ENCODE results near the gene C9orf43.
"Not testable (repeated sequence)": the region's sequence is repeated elsewhere in the genome, so short reads cannot be mapped to it uniquely, and the experiment has no call there.

Gene C9orf43

DNA sequence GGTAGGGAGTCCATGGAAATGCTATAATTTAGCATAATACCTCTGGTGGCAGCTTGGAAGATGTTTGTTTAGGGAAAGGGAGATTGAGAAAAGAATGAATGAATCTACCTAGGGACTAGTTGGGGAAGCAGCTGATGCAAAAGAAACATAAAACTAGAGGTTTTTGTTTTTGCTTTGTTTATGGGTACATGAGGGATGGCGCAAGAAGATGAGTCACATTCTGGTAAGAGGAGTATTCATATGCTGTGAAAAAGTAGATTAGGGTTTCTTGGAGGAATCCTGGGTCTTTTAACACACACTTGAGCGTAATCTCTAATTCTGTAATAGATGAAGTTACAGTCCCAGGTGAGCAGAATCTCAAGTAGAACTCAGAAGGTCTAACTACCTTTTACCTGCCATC, 17.1 kb downstream of the C9orf43 start:
- Mint-ChIP-seq H3K4me1 (no peaks in the 10 kb centered on the region), H3K27ac (no peak overlapping the region), H3K4me3 (no peak overlapping the region), H3K9me3 (no peaks in the 10 kb centered on the region), H3K27me3 (peaks cover 17% of the 10 kb centered on the region)
- ATAC-seq, result no peak
- DNase-seq, result no peak

- no peak for ATAC-seq
- Mint-ChIP-seq H3K4me1 (no peaks in the 10 kb centered on the region), H3K27ac (no peak overlapping the region), H3K4me3 (no peak overlapping the region), H3K27me3 (peaks cover 17% of the 10 kb centered on the region), H3K9me3 (no peaks in the 10 kb centered on the region)
- no peak for DNase-seq
Measured at GRCh38 chr9:113428062-113428615, 17.6 kb downstream of the C9orf43 start.

- no peak overlapping the region for H3K4me3 Mint-ChIP-seq
- H3K27ac Mint-ChIP-seq, result no peak overlapping the region
- H3K27me3 Mint-ChIP-seq, result no peaks in the 10 kb centered on the region
Measured at GRCh38 chr9:113431191-113431590, 20.6 kb downstream of the C9orf43 start.

DNA sequence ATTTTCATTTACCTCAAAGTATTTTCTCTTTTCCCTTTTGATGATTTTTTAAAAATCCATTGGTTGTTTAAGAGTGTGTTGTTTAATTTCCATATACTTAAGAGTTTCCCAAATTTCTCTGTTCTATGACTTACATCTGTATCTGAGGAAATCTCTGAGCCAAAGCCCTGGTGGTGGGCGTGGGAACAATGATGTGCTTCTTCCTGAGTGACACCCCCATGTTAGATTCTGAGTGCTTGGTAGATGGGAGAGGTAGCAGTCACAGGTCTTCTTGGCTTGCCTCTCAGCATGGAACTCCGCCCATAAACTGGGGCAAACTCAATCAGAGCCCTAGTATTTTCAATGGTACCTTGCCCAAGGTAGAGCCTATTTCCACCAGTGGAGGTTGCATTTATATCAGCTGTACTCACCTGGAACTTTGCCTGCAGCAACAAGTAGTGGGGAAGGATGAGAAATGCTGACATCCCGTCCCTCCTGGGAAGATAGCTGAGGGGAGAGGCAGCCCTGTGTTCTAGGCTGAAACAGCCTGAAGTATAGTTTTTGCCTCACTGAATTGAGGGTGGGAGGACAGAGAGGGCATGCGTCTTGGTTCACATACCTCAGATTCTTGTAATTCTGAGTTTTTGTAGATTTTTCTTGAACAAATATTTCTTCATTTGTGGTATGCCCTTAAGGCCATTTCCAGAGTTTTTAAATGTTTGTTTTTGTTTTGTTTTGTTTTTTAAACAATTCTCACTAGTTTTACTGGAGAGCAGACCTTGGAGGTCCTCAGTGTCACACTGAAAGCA, 26.4 kb downstream of the C9orf43 start:
- Mint-ChIP-seq H3K27me3 (no peaks in the 10 kb centered on the region), H3K9me3 (no peaks in the 10 kb centered on the region), H3K27ac (peak overlapping the region in 1 of 2 donors; percentile 40), H3K4me1 (no peaks in the 10 kb centered on the region), H3K4me3 (no peak overlapping the region)
- ATAC-seq (no peak), DNase-seq (no peak)

More at GRCh38 chr9:113431191-113431590, 20.6 kb downstream of the C9orf43 start:
- Mint-ChIP-seq H3K9me3 (no peaks in the 10 kb centered on the region), H3K4me1 (no peaks in the 10 kb centered on the region)
- DNase-seq, result no peak
- ATAC-seq, result no peak

DNA sequence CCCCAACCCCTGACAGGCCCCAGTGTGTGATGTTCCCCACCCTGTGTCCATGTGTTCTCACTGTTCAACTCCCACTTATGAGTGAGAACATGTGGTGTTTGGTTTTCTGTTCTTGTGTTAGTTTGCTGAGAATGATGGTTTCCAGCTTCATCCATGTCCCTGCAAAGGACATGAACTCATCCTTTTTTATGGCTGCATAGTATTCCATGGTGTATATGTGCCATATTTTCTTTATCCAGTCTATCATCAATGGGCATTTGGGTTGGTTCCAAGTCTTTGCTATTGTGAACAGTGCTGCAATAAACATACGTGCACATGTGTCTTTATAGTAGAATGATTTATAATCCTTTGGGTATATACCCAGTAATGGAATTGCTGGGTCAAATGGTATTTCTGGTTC, 27.2 kb downstream of the C9orf43 start:
- not testable (repeated sequence) for H3K27me3 Mint-ChIP-seq, H3K4me3 Mint-ChIP-seq, ATAC-seq, H3K9me3 Mint-ChIP-seq, H3K27ac Mint-ChIP-seq, DNase-seq, H3K4me1 Mint-ChIP-seq

DNA sequence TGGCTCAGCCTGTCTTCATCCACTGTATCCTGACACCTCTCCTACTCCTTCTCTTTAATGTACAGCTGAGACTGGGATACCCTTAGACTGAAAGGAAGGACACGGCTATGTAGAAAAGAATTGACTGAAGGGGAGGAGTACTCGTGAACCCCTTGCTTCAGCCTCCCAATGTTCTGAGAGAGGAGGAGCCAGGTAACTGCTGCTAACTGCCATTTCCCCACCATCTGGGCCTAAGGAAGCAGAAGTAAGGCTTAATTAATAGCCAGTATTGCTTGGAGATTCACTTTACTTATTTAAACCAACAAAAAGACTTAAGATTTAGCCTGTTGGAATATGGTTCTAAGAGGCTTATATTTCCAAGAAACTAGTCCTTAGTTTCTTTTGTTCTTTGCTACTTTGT, 34.2 kb downstream of the C9orf43 start:
- H3K4me3 Mint-ChIP-seq, result no peak overlapping the region
- no peaks in the 10 kb centered on the region for H3K4me1 Mint-ChIP-seq
- no peaks in the 10 kb centered on the region for H3K9me3 Mint-ChIP-seq
- no peaks in the 10 kb centered on the region for H3K27me3 Mint-ChIP-seq
- ATAC-seq, result no peak
- H3K27ac Mint-ChIP-seq, result no peak overlapping the region
- no peak for DNase-seq

GRCh38 chr9:113446323-113446740, 35.8 kb downstream of the C9orf43 start:
- Mint-ChIP-seq H3K9me3 (no peaks in the 10 kb centered on the region), H3K4me1 (no peaks in the 10 kb centered on the region), H3K27me3 (no peaks in the 10 kb centered on the region), H3K4me3 (no peak overlapping the region), H3K27ac (peak overlapping the region in 1 of 2 donors; percentile 44)
- DNase-seq, result peak; percentile 9 to 19
- ATAC-seq, result peak; percentile 37

- Mint-ChIP-seq H3K4me1 (no peaks in the 10 kb centered on the region), H3K27me3 (no peaks in the 10 kb centered on the region), H3K4me3 (no peak overlapping the region), H3K27ac (no peak overlapping the region), H3K9me3 (no peaks in the 10 kb centered on the region)
- no peak for ATAC-seq
- DNase-seq, result no peak
Measured at GRCh38 chr9:113449376-113449775, 38.8 kb downstream of the C9orf43 start.

DNA sequence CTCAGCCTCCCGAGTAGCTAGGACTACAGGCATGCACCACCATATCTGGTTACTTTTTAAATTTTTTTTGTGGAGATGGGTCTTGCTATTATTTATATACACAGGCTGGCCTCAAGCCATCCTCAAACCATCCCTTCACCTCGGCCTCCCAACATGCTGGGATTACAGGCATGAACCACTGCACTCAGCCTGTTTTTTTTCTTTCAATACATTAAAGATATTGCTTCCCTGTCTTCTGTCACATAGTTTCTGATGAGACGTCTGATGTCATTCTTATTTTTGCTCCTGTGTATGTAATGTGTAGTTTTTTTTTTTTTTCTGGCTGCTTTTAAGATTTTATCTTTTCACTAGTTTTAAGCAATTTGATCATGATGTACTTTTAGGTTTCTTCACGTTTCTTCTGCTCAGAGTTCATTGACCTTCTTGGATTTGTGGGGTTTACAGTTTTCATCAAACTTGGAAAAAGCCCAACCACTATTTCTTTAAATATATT, 41.6 kb downstream of the C9orf43 start:
- DNase-seq, result no peak
- Mint-ChIP-seq H3K27ac (no peak overlapping the region), H3K9me3 (no peaks in the 10 kb centered on the region), H3K27me3 (no peaks in the 10 kb centered on the region), H3K4me1 (peaks cover 10% of the 10 kb centered on the region), H3K4me3 (no peak overlapping the region)
- ATAC-seq, result no peak

DNA sequence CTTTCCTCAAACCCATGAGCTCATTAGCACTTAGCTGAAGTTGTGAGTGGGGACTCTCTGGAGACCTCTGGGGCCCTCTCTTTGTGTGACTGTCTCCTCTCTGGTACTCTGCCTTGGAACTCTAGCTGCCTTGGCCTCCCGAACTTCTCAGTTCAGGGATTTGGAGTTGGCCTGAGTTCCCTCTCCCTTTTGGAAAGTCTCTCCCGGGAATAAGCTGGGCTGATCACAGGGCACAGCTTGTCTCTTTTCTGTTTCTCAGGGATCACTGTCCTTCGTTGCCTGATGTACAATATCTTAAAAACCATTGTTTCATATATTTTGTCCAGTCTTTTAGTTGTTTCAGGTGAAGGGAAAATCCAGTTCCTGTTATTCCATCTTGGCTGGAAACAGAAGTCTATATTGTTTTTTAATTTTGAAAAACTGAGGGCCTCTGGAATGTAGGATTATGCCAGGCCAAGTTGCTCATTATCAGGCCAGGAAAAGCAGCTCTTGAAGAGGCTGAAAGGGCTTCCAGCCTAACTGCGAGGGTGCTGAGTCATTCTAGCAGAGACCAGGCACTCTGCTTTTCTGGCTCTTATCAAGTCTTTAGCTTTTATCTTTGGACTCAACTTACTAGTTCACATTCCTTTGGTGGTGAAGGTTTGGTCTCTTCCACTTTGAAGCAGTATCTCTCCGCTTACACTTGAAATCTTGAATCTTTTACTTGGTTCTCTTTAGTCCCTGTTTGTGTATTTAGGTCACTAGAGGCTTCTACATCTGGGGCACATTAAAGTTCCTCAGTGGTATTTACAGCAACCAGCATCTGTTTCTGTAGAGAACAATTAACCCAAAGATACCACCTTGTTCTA, 44.6 kb downstream of the C9orf43 start:
- no peak overlapping the region for H3K27ac Mint-ChIP-seq
- peaks cover 10% of the 10 kb centered on the region for H3K4me1 Mint-ChIP-seq
- DNase-seq, result no peak
- no peak for ATAC-seq
- no peaks in the 10 kb centered on the region for H3K9me3 Mint-ChIP-seq
- H3K4me3 Mint-ChIP-seq, result no peak overlapping the region
- H3K27me3 Mint-ChIP-seq, result no peaks in the 10 kb centered on the region

GRCh38 chr9:113456235-113456634, 45.7 kb downstream of the C9orf43 start:
- Mint-ChIP-seq H3K27ac (no peak overlapping the region), H3K4me1 (peaks cover 10% of the 10 kb centered on the region), H3K27me3 (no peaks in the 10 kb centered on the region), H3K9me3 (no peaks in the 10 kb centered on the region), H3K4me3 (no peak overlapping the region)
- ATAC-seq, result no peak
- no peak for DNase-seq

DNA sequence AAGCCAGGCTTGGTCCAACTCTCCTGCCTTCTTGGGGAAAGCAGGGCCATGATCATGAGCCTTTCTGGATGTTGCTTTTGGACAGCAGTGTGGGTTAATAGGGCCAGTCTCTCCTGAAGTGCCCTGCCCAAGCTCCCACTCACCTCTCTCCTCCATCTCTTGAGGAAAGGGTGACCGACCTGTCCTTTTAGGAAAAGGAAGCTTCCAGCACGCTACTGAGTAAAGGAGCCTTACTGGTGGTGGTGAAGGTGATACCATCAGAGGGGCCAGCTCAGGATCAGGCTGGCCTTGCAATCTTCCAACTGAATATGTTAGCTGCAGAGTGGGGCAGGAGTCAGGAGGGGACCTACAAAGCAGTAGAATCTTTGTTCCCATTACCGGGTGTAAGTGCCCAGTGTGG, 50.7 kb downstream of the C9orf43 start:
- ATAC-seq (no peak), DNase-seq (no peak)
- Mint-ChIP-seq H3K4me3 (no peak overlapping the region), H3K4me1 (peaks cover 11% of the 10 kb centered on the region), H3K27me3 (no peaks in the 10 kb centered on the region), H3K27ac (no peak overlapping the region), H3K9me3 (no peaks in the 10 kb centered on the region)

DNA sequence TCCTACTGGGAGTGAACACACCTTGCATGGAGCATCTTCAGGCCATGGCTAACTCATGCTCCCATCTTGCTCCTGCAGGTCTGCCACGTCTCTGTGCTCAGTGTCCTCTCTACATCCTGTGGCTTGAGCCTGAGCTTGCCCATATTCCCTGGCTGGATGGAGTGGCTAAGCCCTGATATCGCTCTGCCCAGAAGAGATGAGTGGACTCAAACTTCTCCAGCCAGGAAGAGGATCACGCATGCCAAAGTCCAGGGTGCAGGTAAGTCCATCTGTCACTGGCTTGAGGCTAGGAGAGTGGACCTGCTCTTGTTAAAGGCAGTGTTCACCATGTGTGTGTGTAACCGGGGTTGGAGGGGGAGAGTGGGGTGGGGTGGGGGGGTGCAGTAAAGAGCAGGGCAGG, 51.4 kb downstream of the C9orf43 start:
- H3K4me1 Mint-ChIP-seq, result peaks cover 11% of the 10 kb centered on the region
- DNase-seq (no peak), ATAC-seq (no peak)
- H3K9me3 Mint-ChIP-seq, result no peaks in the 10 kb centered on the region
- H3K27ac Mint-ChIP-seq, result no peak overlapping the region
- H3K4me3 Mint-ChIP-seq, result no peak overlapping the region
- no peaks in the 10 kb centered on the region for H3K27me3 Mint-ChIP-seq

GRCh38 chr9:113462781-113463286, 52.3 kb downstream of the C9orf43 start:
- DNase-seq, result no peak
- Mint-ChIP-seq H3K27me3 (no peaks in the 10 kb centered on the region), H3K4me1 (peaks cover 11% of the 10 kb centered on the region), H3K4me3 (no peak overlapping the region), H3K9me3 (peaks cover 5 to 6% of the 10 kb centered on the region in 2 donors), H3K27ac (no peak overlapping the region)
- no peak for ATAC-seq

DNA sequence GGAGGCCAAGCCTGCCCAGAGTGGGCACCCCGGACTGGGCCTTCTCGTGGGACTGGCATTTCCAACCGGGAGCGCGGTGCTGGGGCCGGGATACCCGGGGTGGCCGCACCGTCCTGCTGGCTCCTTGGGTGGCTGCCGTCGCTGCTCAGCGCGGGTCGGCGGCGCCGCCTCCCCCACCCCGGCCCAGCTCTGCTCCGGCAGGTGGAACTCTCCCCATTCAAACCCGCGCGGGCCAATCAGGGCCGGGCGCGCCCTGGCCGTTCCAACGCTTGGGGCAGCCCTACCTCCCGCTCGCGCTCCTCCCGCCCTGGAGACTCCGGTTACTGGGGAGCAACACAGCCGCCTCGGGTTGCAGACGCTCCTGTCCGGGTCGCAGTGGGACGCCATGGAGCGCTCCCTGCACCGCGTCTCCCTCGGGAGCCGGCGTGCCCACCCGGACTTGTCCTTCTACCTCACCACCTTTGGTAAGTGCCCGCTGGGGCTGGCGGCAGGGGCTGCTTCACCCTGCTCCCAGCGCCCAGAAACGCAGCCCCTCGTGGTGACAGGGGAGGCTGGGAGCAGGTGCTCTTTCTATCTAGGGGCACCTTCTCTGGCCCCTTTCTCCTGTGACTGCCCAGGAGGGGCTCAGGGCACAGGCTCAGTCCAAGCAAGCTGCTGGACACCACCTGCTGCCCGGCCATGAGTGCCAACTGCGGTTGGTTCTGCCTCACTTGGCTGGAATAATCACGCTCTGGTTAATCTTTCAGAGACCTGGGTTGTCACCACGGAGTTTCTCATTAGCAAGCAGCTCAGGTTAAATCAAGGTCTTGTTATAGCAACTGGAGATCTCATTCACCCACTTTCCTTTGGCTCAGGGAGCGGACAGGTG, 53.1 kb downstream of the C9orf43 start, which contains the start of gene RGS3:
Gene RGS3, plus strand, starts transcription at position 310 of the 868 bp plus-strand sequence. Its CDS starts 76 bp downstream, at position 386.
- ATAC-seq (peak; percentile 61), DNase-seq (no peak)
- no peaks in the 10 kb centered on the region for H3K27me3 Mint-ChIP-seq
- peaks cover 11% of the 10 kb centered on the region for H3K4me1 Mint-ChIP-seq
- H3K27ac Mint-ChIP-seq, result no peak within 1 kb of the TSS
- peaks cover 7 to 11% of the 10 kb centered on the region in 2 donors for H3K9me3 Mint-ChIP-seq
- no peak within 1 kb of the TSS for H3K4me3 Mint-ChIP-seq

Data from stimulated activated naive CD8-positive, alpha-beta T cell treated with anti-CD3 and anti-CD28 coated beads, Interleukin-15, amount 100 ng/mL, for 72 hours (primary cell).